HG03196 (cell line): Measurements from ENCODE around the gene VPS37D.
"Not testable (repeated sequence)": the region's sequence is repeated elsewhere in the genome, so short reads cannot be mapped to it uniquely, and the experiment has no call there.

Experiments
- ATAC-seq: cut with Tn5 transposase; IDR thresholded peaks from one replicate; pipeline ENCODE4 v1.9.1; 2021; ENCODE audit not compliant: unreplicated experiment

Gene VPS37D

GRCh38 chr7:73646785-73647724 lies 20.6 kb upstream of the VPS37D start:
- no peak for ATAC-seq

DNA sequence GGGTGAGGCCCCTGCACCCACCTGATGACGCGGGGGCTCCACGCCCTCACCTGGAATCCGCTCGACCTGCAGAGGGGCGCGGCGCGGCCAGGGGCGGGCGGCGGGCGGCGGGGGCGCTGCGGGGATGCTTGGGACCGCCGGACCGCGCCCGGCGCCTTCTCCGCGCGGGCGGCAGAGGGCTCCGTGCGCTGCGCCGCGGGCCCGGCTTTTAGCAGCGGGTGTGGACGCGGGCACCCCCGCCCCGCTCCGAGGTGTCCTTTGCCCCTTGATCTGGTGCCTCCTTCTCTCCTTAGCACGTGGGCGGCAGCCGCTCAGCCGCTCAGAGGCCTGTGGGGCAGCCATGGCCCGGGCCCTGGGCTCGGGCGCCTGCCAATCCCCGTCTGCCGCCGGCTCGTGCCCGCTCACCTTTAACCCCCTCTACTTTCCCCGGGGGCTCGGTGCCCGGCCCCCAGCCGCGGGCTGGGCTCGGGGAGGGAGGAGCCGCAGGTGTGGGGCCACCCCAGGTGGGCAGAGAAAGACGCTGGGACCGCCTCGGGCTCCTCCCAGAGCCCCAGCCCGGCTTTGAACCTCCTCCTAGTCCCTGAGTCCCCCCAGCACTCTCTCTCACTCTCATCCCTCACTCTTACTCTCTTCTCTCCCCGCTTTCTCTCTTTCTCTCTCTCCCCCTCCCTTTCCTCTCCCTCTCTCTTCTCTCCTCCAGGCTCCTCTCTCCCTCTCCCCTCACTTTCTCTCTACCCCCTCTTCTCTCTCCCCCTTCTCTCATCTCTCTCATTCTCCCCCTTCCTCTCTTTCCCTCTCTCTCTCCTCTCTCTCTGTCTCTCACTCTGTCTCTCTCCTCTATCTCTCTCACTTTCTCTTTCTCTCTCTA lies 19.7 kb upstream of the VPS37D start:
- ATAC-seq = no peak

- ATAC-seq = no peak
Observed at GRCh38 chr7:73648593-73649332, 18.9 kb upstream of the VPS37D start.

DNA sequence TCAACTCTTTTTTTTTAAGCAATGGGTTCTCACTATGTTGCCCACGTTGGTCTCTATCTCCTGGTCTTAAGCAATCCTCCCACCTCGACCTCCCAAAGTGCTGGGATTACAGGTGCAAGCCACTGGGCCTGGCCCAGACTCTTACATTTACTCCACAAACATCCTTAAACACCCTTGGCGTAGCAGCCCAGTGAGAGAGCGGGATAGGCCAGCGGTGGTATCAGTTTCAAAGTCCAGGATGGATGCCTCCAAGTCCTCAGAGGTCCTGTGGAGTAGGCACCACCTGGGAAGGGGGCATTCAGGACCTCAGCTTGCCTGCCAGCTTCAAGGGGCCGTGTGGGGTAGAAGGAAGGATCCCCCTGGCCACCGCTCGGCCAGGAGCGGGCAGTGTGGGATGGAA lies 18.1 kb upstream of the VPS37D start:
- no peak for ATAC-seq

- ATAC-seq = no peak
Observed at GRCh38 chr7:73650524-73650923, 17.1 kb upstream of the VPS37D start.

DNA sequence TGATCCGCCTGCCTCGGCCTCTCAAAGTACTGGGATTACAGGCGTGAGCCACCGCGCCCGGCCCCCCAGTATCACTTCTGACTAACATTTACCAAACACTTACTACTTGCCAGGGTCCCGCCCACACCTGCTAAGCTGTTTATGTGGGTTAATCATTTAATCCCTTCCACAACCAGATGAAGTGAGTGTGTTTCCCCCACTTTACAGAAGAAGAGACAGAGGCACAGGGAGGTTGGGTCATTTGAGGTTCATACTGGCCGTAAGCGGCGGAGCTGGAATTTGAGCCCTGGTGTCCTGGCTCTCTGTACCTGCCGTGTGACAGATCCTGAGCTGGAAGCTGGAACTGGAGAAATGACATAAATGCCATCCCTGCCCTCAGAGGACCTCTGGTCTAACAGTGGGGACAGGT lies 15.1 kb upstream of the VPS37D start:
- ATAC-seq = no peak

DNA sequence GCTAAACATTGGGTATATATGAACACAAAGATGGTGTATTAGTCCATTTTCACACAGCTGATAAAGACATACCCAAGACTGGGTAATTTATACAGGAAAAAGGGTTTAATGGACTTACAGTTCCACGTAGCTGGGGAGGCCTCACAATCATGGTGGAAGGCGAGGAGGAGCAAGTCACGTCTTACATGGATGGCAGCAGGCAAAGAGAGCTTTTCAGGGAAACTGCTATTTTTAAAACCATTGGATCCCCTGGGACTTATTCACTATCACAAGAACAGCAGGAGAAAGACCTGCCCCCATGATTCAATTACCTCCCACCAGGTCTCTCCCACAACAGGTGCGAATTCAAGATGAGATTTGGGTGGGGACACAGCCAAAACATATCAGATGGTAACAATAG lies 12.3 kb upstream of the VPS37D start:
- ATAC-seq = not testable (repeated sequence)

DNA sequence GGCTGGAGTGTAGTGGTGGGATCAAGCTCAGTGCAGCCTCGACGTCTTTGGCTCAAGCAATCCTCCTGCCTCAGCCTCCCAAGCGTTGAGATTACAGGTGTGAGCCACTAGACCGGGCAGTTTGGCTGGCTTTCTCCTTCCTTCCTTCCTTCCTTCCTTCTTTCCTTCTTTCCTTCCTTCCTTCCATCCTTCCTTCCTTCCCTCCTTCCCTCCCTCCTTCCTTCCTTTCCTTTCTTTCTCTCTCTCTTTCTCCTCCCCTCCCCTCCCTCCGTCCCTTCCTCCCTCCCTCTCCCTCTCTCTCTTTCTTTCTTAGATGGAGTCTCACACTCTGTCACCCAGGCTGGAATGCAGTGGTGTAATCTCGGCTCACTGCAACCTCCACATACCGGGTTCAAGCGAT lies 7.6 kb upstream of the VPS37D start:
- no peak for ATAC-seq

GRCh38 chr7:73660594-73660993 lies 7.0 kb upstream of the VPS37D start:
- ATAC-seq = not testable (repeated sequence)

- ATAC-seq = no peak
Observed at GRCh38 chr7:73663033-73663432, 4.6 kb upstream of the VPS37D start.

DNA sequence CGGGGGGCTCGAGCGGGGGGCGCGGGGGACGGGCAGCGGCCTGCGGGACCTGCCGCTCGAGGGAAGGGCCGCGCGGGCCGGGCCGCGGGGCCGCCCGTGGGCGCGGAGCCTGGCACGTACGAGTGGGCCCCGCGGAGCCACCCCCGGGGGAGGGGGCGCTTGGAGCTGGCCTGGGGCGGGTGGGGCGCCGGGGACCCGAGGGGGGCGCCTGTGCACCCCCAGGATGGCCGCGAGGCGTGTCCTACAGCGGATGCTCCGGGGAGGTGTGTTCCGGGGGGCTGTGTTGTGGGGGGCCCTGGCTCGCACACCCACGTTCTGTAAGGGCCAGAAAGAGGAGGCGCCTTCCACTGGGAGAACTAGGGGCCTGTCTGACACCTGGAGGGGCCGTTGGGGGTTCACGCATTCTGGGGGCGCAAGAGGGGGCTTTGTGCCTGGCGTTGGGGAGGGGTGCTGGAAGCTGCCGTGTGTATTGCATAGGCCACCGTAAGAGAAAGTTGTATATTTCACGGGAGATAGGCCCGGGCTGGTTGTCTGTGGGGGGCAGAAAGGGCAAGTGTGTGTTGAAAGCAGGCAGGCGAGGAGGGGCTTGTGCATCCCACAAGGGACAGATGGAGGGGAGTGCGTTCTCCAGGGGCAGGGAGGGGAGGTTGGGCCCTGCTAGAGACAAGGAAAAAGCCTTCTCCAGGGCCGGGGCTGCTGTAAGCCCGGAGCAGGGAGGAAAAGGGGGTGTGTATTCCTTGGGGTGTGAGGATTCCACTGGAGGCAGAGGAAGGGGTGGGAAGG lies 663 bp downstream of the VPS37D start:
- ATAC-seq = no peak

DNA sequence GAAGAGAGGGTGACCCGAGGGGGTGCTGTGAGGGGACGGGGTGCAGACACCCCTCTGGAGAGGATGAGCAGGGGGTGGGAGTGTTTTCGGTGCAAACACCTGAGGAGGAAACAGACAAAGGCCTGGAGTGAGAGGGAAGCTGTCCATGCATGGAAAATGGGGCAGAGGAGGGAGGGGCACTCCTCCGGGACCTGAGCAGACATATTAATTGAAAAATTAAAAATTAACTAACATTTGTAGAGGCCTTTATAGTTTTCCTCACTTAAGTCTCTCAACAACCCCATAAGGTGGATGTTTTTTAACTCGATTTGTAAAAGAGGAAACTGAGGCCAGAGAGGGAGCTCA lies 1.2 kb downstream of the VPS37D start:
- ATAC-seq = no peak

DNA sequence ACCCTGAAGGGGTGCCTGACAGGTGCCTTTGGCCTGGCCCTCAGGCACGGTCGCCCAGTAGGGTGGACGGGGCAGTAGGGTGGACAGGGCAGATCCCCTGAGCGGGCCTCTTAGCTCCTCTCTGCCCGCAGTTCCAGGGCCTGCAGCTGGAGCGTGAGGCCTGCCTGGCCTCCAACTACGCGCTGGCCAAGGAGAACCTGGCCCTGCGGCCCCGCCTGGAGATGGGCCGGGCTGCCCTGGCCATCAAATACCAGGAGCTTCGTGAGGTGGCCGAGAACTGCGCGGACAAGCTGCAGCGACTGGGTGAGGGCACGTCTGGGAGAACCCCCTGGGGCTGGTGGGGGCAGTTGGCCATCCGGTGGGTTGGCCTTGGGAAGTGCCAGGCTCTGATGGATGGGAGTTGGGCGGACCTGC lies 1.7 kb downstream of the VPS37D start:
- no peak for ATAC-seq

DNA sequence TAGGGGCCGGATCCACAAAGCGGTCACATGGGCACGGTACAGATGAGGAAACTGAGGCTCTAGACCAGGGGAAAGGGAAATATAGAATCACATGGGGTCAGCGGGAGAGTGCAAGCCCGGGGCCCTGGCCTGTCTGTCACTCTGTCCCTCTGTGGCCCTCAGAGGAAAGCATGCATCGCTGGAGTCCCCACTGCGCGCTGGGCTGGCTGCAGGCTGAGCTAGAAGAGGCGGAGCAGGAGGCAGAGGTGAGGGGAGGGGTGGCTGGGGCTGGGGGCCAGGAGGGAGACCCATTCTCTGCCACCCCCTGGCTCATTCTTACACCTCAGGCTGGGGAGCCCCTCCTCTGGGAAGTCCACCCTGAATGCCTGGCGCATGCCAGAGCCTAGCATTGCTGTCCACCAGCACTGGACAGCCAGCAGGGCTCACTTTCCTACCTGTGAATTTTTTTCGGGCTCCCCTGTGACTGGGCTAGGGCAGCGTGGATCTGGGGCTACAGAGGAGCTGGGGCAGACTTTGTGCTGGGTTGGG lies 2.3 kb downstream of the VPS37D start:
- ATAC-seq = no peak

- no peak for ATAC-seq
Observed at GRCh38 chr7:73671322-73671661, 3.7 kb downstream of the VPS37D start.

DNA sequence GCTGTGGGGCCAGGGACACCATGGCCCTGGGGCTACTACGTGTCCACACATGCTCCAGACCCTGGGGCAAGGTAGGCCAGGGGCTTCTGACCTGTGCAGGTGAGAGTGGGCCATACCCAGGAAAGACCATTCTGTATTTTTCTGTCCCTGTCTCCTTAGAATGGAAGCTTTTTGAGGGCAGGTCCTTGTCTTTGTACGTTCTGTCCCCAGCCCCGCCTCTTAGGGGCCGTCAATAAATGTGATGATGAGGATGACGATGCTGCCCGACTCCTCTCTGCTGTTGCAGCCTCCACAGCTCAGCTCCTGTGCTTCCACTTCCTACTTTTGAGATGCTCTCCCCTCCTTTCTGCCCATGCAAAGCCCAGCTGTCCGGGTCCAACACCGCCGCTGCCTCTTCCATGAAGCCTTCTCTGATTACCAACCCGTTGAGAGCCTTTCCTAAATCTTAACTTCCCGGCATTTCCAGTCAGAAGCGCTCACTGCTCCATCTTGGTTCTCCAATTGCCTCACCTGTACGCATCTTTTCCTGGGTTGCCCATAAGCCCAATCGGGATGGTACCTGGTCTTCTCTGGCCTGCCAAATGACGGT lies 4.3 kb downstream of the VPS37D start:
- ATAC-seq = no peak

GRCh38 chr7:73674468-73675124 lies 7.0 kb downstream of the VPS37D start:
- no peak for ATAC-seq

- not testable (repeated sequence) for ATAC-seq
Observed at GRCh38 chr7:73676062-73676461, 8.4 kb downstream of the VPS37D start.

DNA sequence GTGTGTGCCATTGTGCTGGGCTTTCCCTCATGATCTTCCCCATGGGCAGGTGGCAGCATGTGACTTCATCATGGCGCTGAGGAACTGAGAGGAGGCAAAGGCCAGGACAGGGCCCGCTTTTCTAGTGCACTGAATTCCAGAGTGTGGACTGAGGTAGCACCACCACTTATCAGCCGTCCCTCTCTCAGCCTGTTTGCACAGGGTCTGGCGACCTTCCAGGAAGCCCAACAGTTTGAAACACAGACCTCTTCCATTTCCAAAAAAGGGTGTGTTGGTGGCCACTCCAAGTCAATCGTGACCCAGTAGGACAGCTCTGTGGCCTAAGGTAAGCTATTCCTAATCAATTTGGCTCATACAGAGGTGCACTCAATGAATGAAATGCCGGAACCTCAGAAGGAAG lies 11.2 kb downstream of the VPS37D start:
- ATAC-seq = no peak

GRCh38 chr7:73679709-73680108 lies 12.1 kb downstream of the VPS37D start:
- ATAC-seq = no peak
